GM13976 (cell line): ENCODE results near the gene ZFAND4.

Source experiments
- DNase-seq: peaks from one replicate; pipeline ENCODE4 v3.0.0; 2012; ENCODE audit warnings: low spot score
- CTCF ChIP-seq: IDR thresholded peaks from 2 replicates; pipeline ENCODE4 v1.5.1; 2012; ENCODE audit warnings: borderline replicate concordance, mild to moderate bottlenecking; ENCODE audit not compliant: insufficient read depth; ENCODE audit errors: extremely low read depth, missing control alignments, control extremely low read depth
- in situ Hi-C: fragments of 300-500 bp; cut with MboI; formaldehyde crosslinking; loops from one replicate; pipeline ENCODE4 v1.12.0; 2022; ENCODE audit warnings: low sequenced_read_pairs, mixed read lengths, inconsistent platforms; ENCODE audit not compliant: unreplicated experiment

Gene ZFAND4

GRCh38 chr10:45647118-45647517, 25.5 kb downstream of the ZFAND4 start:
- TF ChIP-seq CTCF: no peak
- in situ Hi-C loops: no loop called here
- no peak for DNase-seq

- TF ChIP-seq CTCF: no peak
- DNase-seq: no peak
- in situ Hi-C loops: no loop called here
Observed at GRCh38 chr10:45646384-45647050, 26.1 kb downstream of the ZFAND4 start.

GRCh38 chr10:45644527-45644926, 28.0 kb downstream of the ZFAND4 start:
- no peak for DNase-seq
- no peak for TF ChIP-seq CTCF
- in situ Hi-C loops: no loop called here

- TF ChIP-seq CTCF: no peak
- DNase-seq: no peak
- in situ Hi-C loops: no loop called here
Observed at GRCh38 chr10:45640941-45641340, 31.6 kb downstream of the ZFAND4 start.

GRCh38 chr10:45640049-45640448, 32.5 kb downstream of the ZFAND4 start:
- no peak for TF ChIP-seq CTCF
- no peak for DNase-seq
- in situ Hi-C loops: no loop called here

GRCh38 chr10:45627412-45628048, 45.0 kb downstream of the ZFAND4 start:
- no peak for TF ChIP-seq CTCF
- in situ Hi-C loops: no loop called here
- no peak for DNase-seq
